A549 treated with CORT108297 at 1 μM for 4 hours (cell line): ENCODE results near the gene GABRA4. TPM values are rescaled to one million over a fixed set of nuclear protein-coding genes. Genes with fewer than 3 reads are reported as not detected.

Experiments
- total RNA-seq: library from RNA; stranded (reverse); fragments of 200-300 nt; extraction: Qiagen RNA extraction; gene quantifications from 5 replicates; pipeline ENCODE4 v1.2.3, GENCODE V29; 2022

GABRA4 gene
- total RNA-seq, result not detected in 5 replicates

GRCh38 chr4:46993075-46994006 lies at the start of gene GABRA4:
TSS of gene GABRA4 (minus strand) at chr4:46993581. CDS start at chr4:46993424, 157 bp downstream.

GRCh38 chr4:47031011-47031678 lies 37.8 kb upstream of the GABRA4 start, which contains the start of gene GABRB1:
TSS of gene GABRB1 (plus strand) at chr4:47031567.

GRCh38 chr4:46909078-46909477 lies 84.3 kb downstream of the GABRA4 start, which contains the start of gene COX7B2:
TSS of gene COX7B2 (minus strand) at chr4:46909245. CDS start at chr4:46735192, 174,053 bp downstream.

Other genes with a start within 250 kb of the GABRA4 start
- gene COX7B2, start 84.3 kb downstream of the GABRA4 start, total RNA-seq, result not detected in 5 replicates
- gene GABRB1, start 38.0 kb upstream of the GABRA4 start, total RNA-seq, result not detected in 5 replicates